ENCODE measurements around the gene SEMA5A. TPM values are rescaled to one million over a fixed set of nuclear protein-coding genes. Genes with fewer than 3 reads are reported as not detected.

SEMA5A gene
- polyA plus RNA-seq, 1 of the 3 experiments (the other 2 are of a cell fraction), result 0.58 TPM

DNA sequence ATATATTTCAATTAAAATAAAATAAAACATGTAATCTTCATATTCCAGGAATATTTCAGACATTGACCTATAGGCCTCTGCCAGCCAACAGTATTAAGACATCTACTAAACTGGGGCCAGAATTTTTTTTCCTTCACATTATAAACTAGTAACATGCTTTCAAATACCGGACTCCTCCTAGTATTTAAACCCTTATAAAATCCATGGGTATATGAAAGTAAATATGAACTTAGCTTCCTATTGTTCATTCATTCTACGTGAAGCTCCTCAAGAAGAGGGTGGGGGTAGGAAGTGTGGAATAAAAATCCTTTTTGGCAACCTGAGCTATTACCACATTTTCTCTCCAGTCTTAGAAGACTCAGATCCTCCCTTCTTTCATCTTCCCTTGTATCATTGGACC lies 16.4 kb downstream of the SEMA5A start:
- TF ChIP-seq SMC3 (IDR thresholded peaks at IDR 0.05; ENCODE audit: low read depth, low read length), result no peak
- no peak for TF ChIP-seq NFIC (IDR thresholded peaks at IDR 0.05; ENCODE audit: borderline replicate concordance)
- TF ChIP-seq POLR2AphosphoS5 (IDR thresholded peaks at IDR 0.05; ENCODE audit: low read depth, low read length), result no peak
- no peak for TF ChIP-seq EP300 (IDR thresholded peaks at IDR 0.05; ENCODE audit: borderline replicate concordance in 1 of 2, low read depth in 1 of 2, low read length in 1 of 2)
- TF ChIP-seq YY1 (IDR thresholded peaks at IDR 0.05; ENCODE audit: low read depth), result no peak
- TF ChIP-seq ELF1 (IDR thresholded peaks at IDR 0.05), result no peak
- no peak for TF ChIP-seq RXRA (IDR thresholded peaks at IDR 0.05; ENCODE audit: borderline replicate concordance, low read depth)
- TF ChIP-seq, protein P1, sequence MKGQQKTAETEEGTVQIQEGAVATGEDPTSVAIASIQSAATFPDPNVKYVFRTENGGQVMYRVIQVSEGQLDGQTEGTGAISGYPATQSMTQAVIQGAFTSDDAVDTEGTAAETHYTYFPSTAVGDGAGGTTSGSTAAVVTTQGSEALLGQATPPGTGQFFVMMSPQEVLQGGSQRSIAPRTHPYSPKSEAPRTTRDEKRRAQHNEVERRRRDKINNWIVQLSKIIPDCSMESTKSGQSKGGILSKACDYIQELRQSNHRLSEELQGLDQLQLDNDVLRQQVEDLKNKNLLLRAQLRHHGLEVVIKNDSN (IDR thresholded peaks at IDR 0.05; ENCODE audit: borderline replicate concordance, low read depth), result no peak
- TF ChIP-seq, protein P2, sequence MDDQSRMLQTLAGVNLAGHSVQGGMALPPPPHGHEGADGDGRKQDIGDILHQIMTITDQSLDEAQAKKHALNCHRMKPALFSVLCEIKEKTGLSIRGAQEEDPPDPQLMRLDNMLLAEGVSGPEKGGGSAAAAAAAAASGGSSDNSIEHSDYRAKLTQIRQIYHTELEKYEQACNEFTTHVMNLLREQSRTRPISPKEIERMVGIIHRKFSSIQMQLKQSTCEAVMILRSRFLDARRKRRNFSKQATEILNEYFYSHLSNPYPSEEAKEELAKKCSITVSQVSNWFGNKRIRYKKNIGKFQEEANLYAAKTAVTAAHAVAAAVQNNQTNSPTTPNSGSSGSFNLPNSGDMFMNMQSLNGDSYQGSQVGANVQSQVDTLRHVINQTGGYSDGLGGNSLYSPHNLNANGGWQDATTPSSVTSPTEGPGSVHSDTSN (IDR thresholded peaks at IDR 0.05), result no peak
- TF ChIP-seq NRF1 (IDR thresholded peaks at IDR 0.05; ENCODE audit: low read depth, low read length), result no peak
- TF ChIP-seq RFX5 (IDR thresholded peaks at IDR 0.05; ENCODE audit: low read length), result no peak
- TF ChIP-seq TAF1 (IDR thresholded peaks at IDR 0.05; ENCODE audit: borderline replicate concordance, low read depth, low read length), result no peak
- no peak for TF ChIP-seq RCOR1 (IDR thresholded peaks at IDR 0.05; ENCODE audit: low read length)
- TF ChIP-seq SIN3A (IDR thresholded peaks at IDR 0.05; ENCODE audit: borderline replicate concordance, low read depth, low read length), result no peak
- TF ChIP-seq, protein P3, sequence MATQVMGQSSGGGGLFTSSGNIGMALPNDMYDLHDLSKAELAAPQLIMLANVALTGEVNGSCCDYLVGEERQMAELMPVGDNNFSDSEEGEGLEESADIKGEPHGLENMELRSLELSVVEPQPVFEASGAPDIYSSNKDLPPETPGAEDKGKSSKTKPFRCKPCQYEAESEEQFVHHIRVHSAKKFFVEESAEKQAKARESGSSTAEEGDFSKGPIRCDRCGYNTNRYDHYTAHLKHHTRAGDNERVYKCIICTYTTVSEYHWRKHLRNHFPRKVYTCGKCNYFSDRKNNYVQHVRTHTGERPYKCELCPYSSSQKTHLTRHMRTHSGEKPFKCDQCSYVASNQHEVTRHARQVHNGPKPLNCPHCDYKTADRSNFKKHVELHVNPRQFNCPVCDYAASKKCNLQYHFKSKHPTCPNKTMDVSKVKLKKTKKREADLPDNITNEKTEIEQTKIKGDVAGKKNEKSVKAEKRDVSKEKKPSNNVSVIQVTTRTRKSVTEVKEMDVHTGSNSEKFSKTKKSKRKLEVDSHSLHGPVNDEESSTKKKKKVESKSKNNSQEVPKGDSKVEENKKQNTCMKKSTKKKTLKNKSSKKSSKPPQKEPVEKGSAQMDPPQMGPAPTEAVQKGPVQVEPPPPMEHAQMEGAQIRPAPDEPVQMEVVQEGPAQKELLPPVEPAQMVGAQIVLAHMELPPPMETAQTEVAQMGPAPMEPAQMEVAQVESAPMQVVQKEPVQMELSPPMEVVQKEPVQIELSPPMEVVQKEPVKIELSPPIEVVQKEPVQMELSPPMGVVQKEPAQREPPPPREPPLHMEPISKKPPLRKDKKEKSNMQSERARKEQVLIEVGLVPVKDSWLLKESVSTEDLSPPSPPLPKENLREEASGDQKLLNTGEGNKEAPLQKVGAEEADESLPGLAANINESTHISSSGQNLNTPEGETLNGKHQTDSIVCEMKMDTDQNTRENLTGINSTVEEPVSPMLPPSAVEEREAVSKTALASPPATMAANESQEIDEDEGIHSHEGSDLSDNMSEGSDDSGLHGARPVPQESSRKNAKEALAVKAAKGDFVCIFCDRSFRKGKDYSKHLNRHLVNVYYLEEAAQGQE (IDR thresholded peaks at IDR 0.05; ENCODE audit: low read depth, low read length), result no peak
- no peak for TF ChIP-seq FOXJ3 (CRISPR knock-in tag; IDR thresholded peaks at IDR 0.05)
- no peak for TF ChIP-seq JUND (IDR thresholded peaks at IDR 0.05)
- H4K20me1 ChIP-seq (ENCODE audit: insufficient read depth), result no peaks in the 10 kb centered on the region
- no peak overlapping the region for H3K4me3 ChIP-seq (ENCODE audit: low read depth in 2 of 2, low read length in 1 of 2)
- no peaks in the 10 kb centered on the region for H3F3A ChIP-seq (replicated peaks; ENCODE audit: insufficient read depth)
- peaks cover 0 to 3% of the 10 kb centered on the region in 2 experiments; a peak in 1 of 4 replicates for H3K4me1 ChIP-seq (ENCODE audit: control insufficient read depth in 1 of 2, insufficient read depth in 2 of 2, low read depth in 1 of 2, low read length in 1 of 2)
- no peak overlapping the region for H3K27ac ChIP-seq (ENCODE audit: low read depth in 2 of 2, low read length in 1 of 2)
- H2AFZ ChIP-seq (ENCODE audit: low read depth), result no peak overlapping the region
- no peaks in the 10 kb centered on the region for H3K36me3 ChIP-seq (replicated peaks in 1 of 2; ENCODE audit: control insufficient read depth in 1 of 2, insufficient read depth in 2 of 2, low read length in 1 of 2)
- DNase-seq, result no peak
- no peak overlapping the region for H3K9ac ChIP-seq
- H3K9me3 ChIP-seq, result no peaks in the 10 kb centered on the region
- no peaks in the 10 kb centered on the region for H3K9me2 ChIP-seq
- WGBS (ENCODE audit: low lambda C conversion rate), result 63% methylated on average over 2 of the region's 2 CpGs
- no peaks in the 10 kb centered on the region for H3K27me3 ChIP-seq (ENCODE audit: insufficient read depth)
- no peaks in the 10 kb centered on the region for H3K79me2 ChIP-seq (ENCODE audit: insufficient read depth)
- ChIA-PET POLR2A (no interaction called here), CTCF (interaction anchor here (1.0 to 1.4 kb wide), 2 partner anchors 11 to 15 kb away, joined by 3 to 5 read pairs; no protein-coding TSS in a partner anchor)
- H3K4me2 ChIP-seq, result no peak overlapping the region
